OCI-LY1 (cell line): ENCODE measurements around the gene TAF7L.

Experiments
- H2AFZ ChIP-seq: fragments of 200-600 bp; sonication (generic), shearing (Covaris generic); 2 replicates; pipeline ENCODE4 v1.6.0; 2014; ENCODE audit warnings: antibody characterized with exemption, mild to moderate bottlenecking, low read length
- H3F3A ChIP-seq: fragments of 200-600 bp; sonication (generic), shearing (Covaris generic); 2 replicates; pipeline ENCODE4 v1.6.0; 2014; ENCODE audit warnings: mild to moderate bottlenecking, antibody characterized with exemption, low read length, moderate library complexity; ENCODE audit not compliant: insufficient read depth
- H3K27ac ChIP-seq: fragments of 200-600 bp; sonication (generic); 2 replicates; pipeline ENCODE4 v1.5.1; 2014; ENCODE audit warnings: low read length, mixed run types, mild to moderate bottlenecking, low read depth; ENCODE audit not compliant: poor library complexity, severe bottlenecking
- H3K27me3 ChIP-seq: fragments of 200-600 bp; sonication (generic); 2 replicates; pipeline ENCODE4 v1.6.0; 2014; ENCODE audit warnings: antibody characterized with exemption, mild to moderate bottlenecking, low read length, moderate library complexity; ENCODE audit not compliant: insufficient read depth
- H3K36me3 ChIP-seq: fragments of 200-600 bp; sonication (generic); 2 replicates; pipeline ENCODE4 v1.6.1; 2014; ENCODE audit warnings: mild to moderate bottlenecking, antibody characterized with exemption, low read length, moderate library complexity, mixed read lengths; ENCODE audit not compliant: insufficient read depth
- H3K4me1 ChIP-seq: fragments of 200-600 bp; sonication (generic); 2 replicates; pipeline ENCODE4 v1.5.1; 2014; ENCODE audit warnings: mild to moderate bottlenecking, low read length, moderate library complexity; ENCODE audit not compliant: insufficient read depth, severe bottlenecking
- H3K4me2 ChIP-seq: fragments of 200-600 bp; sonication (generic), shearing (Covaris generic); 2 replicates; pipeline ENCODE4 v1.6.1; 2014; ENCODE audit warnings: low read length
- H3K4me3 ChIP-seq: fragments of 200-600 bp; sonication (generic); 2 replicates; pipeline ENCODE4 v1.5.1; 2014; ENCODE audit warnings: low read length, low read depth, mild to moderate bottlenecking, mixed read lengths; ENCODE audit not compliant: poor library complexity, severe bottlenecking
- H3K79me2 ChIP-seq: fragments of 200-600 bp; shearing (Covaris generic); 2 replicates; pipeline ENCODE4 v1.6.1; 2016; ENCODE audit warnings: mixed run types, low read length, mixed read lengths; ENCODE audit not compliant: insufficient read depth
- H3K9ac ChIP-seq: fragments of 200-600 bp; sonication (generic), shearing (Covaris generic); 2 replicates; pipeline ENCODE4 v1.6.1; 2014; ENCODE audit warnings: mild to moderate bottlenecking, low read length, mixed read lengths
- H3K9me2 ChIP-seq: fragments of 200-600 bp; sonication (generic), shearing (Covaris generic); 2 replicates; pipeline ENCODE4 v1.6.1; 2014; ENCODE audit warnings: low read depth, mild to moderate bottlenecking, low read length, mixed read lengths
- H3K9me3 ChIP-seq: fragments of 200-600 bp; shearing (Covaris generic); 2 replicates; pipeline ENCODE4 v1.6.1; 2014; ENCODE audit warnings: low read length, mixed read lengths
- H4K20me1 ChIP-seq: fragments of 200-600 bp; sonication (generic), shearing (Covaris generic); 2 replicates; pipeline ENCODE4 v1.6.0; 2016; ENCODE audit warnings: mild to moderate bottlenecking, low read length; ENCODE audit not compliant: insufficient read depth
- EZH2 ChIP-seq: fragments of 200-600 bp; sonication (generic), shearing (Covaris generic); IDR thresholded peaks from 2 replicates; pipeline ENCODE4 v1.8.0; 2017; ENCODE audit warnings: borderline replicate concordance, mixed run types, mild to moderate bottlenecking, antibody characterized with exemption, low read length, moderate library complexity, mixed read lengths
- TF ChIP-seq, protein P1 (sequence below): fragments of 200-600 bp; sonication (generic), shearing (Covaris generic); IDR thresholded peaks from 2 replicates; pipeline ENCODE4 v1.5.1; 2017; ENCODE audit warnings: mild to moderate bottlenecking, antibody characterized with exemption, low read length, moderate library complexity, mixed read lengths

TAF7L gene

DNA sequence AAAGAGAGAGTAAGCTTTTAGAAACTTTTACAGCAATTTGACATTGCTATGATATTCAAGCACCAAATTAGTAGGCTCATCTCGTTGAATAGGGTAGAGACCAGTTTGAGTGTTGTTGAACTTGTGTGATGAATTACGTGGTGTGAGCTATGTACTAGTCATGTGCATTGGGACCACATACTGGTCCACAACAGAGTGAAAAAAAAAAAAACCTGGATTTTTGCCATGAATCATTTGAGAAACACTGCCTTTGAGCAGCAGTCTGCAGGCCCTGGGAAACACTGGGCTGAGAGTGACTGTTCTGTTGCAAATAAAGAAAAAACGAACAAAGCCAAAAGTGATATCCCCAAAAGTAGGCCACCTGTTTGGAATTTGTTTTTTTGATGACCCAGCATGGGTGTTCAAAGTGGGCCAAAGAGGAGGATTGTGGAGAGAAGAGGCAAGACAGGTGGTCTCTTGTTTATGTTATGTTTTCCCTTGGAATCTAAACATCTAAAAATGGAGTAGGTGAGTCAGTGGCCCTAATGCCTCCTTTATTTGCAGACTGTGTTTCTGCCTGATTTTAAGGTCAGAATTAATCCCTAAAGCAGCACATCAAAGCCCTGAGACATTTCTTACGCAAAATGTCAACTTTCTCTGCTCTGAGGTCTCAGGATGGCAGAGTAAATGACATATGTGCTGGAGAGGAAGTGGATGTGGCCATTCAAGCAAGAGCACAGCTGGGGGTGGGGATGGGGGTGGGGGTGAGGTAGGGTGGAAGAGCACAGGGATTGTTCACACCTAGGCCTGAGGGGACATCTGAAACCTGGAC lies 33.5 kb downstream of the TAF7L start:
- Histone ChIP-seq H3K9me3 (no peaks in the 10 kb centered on the region), H3K4me1 (peaks cover 16% of the 10 kb centered on the region), H3K36me3 (no peaks in the 10 kb centered on the region), H4K20me1 (no peaks in the 10 kb centered on the region), H3F3A (no peaks in the 10 kb centered on the region), H3K4me3 (no peak overlapping the region), H3K9me2 (no peaks in the 10 kb centered on the region), H3K4me2 (no peak overlapping the region), H3K27me3 (no peaks in the 10 kb centered on the region), H3K9ac (no peak overlapping the region), H3K79me2 (no peaks in the 10 kb centered on the region), H2AFZ (no peak overlapping the region), H3K27ac (no peak overlapping the region)
- TF ChIP-seq, protein P1, sequence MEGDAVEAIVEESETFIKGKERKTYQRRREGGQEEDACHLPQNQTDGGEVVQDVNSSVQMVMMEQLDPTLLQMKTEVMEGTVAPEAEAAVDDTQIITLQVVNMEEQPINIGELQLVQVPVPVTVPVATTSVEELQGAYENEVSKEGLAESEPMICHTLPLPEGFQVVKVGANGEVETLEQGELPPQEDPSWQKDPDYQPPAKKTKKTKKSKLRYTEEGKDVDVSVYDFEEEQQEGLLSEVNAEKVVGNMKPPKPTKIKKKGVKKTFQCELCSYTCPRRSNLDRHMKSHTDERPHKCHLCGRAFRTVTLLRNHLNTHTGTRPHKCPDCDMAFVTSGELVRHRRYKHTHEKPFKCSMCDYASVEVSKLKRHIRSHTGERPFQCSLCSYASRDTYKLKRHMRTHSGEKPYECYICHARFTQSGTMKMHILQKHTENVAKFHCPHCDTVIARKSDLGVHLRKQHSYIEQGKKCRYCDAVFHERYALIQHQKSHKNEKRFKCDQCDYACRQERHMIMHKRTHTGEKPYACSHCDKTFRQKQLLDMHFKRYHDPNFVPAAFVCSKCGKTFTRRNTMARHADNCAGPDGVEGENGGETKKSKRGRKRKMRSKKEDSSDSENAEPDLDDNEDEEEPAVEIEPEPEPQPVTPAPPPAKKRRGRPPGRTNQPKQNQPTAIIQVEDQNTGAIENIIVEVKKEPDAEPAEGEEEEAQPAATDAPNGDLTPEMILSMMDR, result no peak
- TF ChIP-seq EZH2, result no peak

DNA sequence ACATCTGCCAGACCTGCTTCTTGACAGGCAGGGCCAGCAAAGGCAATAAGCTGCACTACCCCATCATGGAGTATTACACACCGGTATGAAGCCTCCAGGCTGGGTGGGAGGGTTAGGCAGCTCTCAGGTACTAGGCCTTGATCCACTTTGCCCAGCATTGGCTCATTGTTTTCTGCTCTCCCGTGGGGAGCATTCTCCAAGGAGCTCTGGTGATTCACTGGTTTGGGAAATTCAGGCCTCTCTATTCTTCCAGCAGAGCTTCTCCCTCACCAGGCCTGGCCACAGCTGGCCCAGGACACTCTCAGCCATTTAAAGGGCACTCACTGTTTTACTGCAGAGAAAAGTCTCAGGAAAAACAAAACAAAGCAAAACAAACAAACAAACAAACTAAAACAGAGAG lies 38.5 kb downstream of the TAF7L start:
- TF ChIP-seq, protein P1, result no peak
- no peak for TF ChIP-seq EZH2
- Histone ChIP-seq H3K36me3 (no peaks in the 10 kb centered on the region), H4K20me1 (no peaks in the 10 kb centered on the region), H3K79me2 (no peaks in the 10 kb centered on the region), H3K9ac (no peak overlapping the region), H3K27ac (no peak overlapping the region), H3K4me1 (peaks cover 4% of the 10 kb centered on the region), H3K4me3 (no peak overlapping the region), H2AFZ (no peak overlapping the region), H3K9me2 (no peaks in the 10 kb centered on the region), H3F3A (no peaks in the 10 kb centered on the region), H3K9me3 (no peaks in the 10 kb centered on the region), H3K4me2 (no peak overlapping the region), H3K27me3 (no peaks in the 10 kb centered on the region)

DNA sequence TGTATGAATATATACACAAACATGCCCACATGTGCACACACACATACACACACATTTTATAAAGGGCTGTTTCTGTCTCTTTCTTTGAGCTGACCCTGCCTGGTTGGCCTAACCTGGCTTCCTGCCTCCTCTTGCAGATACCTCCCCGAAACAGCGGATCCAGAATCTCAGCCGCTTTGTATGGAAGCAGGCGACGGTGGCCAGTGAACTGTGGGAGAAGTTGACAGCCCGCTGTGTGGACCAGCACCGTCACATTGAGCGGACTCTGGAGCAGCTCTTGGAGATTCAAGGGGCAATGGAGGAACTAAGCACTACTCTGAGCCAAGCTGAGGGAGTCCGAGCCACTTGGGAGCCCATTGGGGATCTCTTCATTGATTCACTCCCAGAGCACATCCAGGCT lies 49.6 kb downstream of the TAF7L start:
- no peak for TF ChIP-seq EZH2
- TF ChIP-seq, protein P1, result no peak
- Histone ChIP-seq H3K36me3 (no peaks in the 10 kb centered on the region; the same call in 1 of the 2 replicates), H3K27ac (no peak overlapping the region), H3K4me2 (no peak overlapping the region), H4K20me1 (no peaks in the 10 kb centered on the region), H3K9me3 (no peaks in the 10 kb centered on the region), H3K9ac (no peak overlapping the region), H3K27me3 (no peaks in the 10 kb centered on the region), H3K79me2 (no peaks in the 10 kb centered on the region), H3F3A (no peaks in the 10 kb centered on the region), H2AFZ (no peak overlapping the region), H3K4me3 (no peak overlapping the region), H3K9me2 (no peaks in the 10 kb centered on the region), H3K4me1 (no peaks in the 10 kb centered on the region)
